MV-4-11 (cell line): ENCODE data around the gene RBMXL2.

Experiments
- DNase-seq: peaks from one replicate; lab custom pipeline; 2025; lab: John Stamatoyannopoulos, UW

The RBMXL2 gene

DNA sequence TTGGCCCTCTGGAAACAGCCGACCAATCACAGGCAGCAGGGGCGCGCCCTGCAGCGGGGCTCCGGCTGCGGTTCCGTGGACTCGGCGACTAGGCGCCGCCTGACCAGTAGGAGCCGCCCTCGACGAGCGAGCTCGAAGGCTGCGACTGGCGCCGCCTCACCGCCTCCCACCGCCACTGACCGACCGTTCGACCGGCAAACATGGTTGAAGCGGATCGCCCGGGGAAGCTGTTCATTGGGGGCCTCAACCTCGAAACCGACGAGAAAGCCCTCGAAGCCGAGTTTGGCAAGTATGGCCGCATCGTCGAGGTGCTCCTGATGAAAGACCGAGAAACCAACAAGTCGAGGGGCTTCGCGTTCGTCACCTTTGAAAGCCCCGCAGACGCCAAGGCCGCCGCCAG, at the start of gene RBMXL2:
RBMXL2 (plus strand) TSS at position 78 of the 400 bp plus-strand sequence; CDS start at position 201, 123 bp downstream.
- DNase-seq = no peak

DNA sequence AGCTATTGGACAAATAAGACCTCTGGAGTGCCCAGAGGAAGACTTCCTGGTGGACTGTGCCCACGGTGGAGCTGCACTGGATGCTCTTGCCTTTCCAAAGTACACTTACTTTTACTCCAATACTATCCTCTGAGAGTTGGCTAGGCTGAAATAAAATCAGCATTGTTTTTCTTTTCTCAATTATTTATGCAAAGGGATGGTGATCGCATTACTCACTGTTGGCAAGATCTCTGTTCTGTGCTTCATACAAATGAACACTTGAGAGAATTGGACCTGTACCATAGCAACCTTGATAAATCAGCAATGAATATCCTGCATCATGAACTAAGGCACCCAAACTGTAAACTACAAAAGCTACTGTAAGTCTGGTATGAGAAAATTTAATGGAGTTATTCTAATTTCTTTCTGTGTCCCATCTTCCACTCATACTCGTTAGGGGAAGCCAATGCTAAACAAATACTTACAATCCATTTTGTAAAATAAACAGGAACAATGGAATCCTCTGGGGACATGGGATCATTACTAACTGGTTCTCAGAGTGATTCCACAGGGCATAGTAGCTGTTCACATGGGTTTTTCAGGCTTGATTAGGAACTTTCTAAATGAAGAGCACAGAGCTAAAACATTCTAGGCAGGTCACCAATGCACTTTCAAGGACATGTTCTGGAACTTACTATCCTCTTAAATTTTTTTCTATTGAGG, 42.2 kb upstream of the RBMXL2 start:
- DNase-seq = no peak

DNA sequence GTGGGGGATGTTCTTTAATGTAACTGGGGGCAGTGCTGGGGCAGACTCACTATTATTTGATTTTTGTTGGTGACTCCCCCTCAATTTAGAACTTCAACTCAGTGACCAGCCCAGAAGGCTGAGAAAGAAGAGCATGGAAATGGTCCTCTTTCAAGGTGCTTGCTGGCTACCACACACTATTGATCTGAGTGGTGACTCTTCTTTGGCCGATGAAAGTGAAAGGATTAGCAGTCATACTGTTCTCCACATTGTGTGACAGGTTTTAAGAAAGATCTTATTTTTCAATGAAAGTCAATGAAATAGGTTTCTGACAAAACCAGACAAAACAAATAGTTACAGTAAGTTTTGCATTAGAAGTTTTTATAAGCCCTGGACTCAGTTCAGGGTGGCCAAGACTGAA, 38.6 kb upstream of the RBMXL2 start:
- DNase-seq = no peak

DNA sequence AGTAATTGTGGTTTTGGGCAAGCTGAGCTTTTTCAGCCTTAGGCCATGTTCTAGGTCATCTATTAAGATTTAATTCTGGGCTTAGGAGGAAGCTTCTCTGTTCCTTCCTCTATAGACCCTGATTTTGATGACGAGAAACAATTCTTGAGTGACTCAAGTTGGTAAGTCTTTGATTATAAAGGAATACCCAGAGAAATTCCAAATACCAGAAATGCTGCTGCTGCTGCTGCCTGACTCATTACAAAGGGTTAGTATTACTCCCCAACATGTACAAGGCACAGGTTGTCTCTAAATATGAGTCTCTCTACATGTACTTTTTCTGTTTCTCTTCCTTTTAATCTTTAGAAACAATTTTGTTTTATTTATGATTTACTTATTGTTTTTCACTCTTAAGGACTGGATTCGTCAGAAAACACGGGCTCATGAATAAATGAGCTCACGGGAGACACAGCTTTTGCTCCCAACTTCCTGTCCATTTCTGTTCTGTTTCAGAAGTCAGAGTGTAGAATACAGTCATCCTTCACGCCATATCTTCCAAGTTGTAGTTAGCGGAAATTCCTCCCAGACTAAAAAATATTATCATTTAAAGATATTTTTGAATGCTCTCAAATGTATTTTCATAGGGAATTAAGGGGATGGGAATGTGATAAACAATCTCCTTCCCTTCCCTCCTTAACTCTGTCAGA, 31.8 kb upstream of the RBMXL2 start:
- no peak for DNase-seq

DNA sequence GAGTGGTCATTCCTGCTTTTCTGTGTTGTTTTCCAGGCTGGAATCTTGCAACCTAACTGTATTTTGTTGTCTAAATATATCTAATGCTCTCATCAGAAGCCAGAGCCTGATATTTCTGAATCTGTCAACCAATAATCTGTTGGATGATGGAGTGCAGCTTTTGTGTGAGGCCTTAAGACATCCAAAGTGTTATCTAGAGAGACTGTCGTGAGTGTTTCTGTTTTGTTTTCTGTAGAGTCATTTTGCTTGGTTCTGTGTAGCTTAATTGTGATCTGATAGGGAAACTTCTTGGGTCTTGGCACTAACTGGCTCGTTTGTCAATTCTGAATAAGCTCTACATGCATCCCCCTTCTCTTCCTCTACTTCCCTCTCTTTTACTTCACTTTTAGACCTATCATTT, 31.2 kb upstream of the RBMXL2 start:
- no peak for DNase-seq

DNA sequence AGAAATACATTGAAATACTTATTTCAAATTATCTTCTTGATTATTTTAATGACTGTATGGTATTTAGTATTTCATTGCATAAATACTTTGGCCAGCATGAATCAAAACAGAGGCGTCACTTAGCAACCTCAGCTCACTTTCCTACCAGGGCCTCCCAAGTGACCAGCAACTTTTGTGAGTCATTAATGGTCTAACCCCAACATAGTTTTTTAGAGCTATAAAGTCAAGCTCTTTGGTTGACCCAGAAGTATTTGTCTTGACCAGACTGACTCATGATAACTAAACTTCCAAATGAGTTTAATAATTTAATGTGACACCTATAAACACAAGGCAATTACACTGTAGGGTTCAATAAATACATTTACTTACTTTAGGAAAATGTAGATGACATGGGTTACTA, 27.9 kb upstream of the RBMXL2 start:
- DNase-seq = no peak

DNA sequence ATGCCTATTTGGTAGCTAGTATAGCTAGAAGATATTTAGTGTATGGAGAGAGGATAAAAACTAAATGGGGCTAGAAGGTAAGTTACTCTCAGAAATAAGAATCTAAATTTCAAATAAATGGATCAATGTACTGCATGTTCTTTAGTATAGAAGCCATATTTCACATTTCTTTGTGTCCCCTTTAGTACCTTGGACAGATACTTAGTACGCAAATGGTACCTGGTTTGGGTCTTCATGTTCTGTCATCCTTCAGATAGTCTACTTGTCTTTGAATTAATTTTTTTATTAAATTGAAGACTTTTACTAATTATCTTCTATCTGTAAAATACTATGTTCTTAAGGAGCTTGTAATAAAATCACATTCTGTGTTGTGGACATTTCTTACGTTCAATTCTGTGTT, 26.3 kb upstream of the RBMXL2 start:
- DNase-seq = no peak

DNA sequence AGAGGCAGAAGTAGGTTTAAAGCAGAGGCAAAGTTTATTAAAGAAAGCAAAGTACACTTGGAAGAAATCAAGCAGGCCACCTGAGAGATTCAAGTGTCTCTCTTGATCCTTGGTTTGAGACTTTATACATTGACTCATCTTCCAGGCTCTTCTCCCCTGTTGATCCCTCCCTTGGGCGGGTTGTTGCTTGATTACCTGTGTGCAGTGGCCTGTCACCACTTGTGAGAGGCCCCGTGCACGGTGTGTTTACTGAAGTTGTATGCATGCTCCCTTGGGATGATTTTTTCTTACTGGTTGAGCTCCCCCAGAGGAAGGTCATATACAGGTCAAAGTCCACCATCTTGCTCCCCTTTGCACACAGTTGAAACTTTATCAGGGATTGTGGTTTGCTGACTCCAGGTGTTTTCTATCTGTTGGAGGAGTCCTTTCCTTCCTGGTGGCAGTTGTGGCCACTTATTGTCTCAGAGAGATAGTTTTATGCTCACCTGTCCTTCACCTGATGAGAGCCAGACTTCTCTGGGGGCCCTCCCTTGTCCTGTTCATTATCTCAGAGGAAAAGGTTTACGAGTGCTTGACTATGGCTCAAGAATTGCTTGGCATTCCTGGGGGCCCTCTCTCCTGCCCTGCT, 16.3 kb upstream of the RBMXL2 start:
- no peak for DNase-seq

DNA sequence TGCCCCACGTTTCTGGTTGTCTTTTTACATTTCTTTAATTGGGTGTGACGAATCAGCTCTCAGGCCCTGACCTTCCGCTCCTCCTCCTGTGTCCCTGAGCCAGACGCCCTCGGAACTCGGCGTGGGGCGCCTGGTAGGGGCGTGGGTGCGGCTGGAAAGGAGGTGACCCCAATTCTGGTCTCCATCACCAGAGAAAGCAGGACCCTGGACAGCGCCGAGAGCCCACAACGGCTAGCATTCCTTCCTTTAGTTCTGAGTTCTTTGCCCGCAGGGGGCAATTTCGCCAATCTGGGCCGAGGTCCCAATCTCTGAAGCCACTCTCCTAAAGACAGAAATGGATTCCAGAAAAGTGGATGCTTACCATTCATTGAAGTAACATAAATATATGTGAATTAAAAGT, 11.7 kb upstream of the RBMXL2 start:
- DNase-seq = no peak

DNA sequence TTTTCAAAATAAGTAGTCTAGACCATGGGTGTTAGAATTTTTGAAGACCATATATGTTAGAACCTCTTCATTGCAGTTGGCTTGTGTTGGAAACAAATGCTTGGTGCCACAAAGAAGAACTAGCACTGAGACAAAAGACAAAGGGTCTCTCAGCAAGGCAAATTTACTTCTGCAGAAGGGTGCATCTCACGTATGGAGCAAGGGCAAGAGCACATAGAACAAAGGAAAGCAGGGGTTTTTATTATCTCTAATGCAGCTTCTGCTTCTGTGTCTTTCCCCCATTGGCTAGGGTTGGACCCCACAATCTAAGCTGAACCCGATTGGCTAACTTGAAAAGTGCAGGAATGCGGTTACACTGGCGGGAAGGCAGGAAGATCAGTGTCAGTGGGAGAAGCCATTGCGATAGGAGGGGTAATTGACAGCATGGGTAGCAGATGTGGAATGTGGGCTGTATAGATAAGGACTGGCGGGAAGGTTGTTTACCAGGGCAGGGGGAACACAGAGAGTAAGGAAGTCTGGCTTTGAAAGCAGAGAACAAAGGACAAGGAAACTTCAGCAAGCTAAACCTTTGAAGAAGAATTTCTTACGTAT, 9.2 kb upstream of the RBMXL2 start:
- DNase-seq = no peak

DNA sequence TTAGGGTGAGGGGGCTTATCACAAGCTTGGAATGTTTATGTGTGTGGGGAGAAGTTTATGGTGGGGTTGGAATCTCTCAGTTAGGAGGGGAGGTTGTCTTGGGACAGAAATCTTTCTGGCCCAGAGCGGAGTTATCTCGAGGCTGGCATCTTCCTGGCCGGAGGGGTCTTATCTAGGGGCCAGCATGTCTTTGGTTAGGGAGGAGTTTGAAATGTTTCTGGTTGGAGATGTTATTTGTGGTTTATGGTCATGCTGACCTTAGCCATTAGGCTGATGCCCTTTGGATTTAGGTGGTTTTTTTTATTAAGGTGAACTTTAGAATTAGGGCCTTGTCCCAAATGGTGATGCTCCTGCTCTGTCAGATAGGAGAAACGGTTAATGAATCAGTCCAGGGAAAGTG, 7.9 kb upstream of the RBMXL2 start:
- no peak for DNase-seq

DNA sequence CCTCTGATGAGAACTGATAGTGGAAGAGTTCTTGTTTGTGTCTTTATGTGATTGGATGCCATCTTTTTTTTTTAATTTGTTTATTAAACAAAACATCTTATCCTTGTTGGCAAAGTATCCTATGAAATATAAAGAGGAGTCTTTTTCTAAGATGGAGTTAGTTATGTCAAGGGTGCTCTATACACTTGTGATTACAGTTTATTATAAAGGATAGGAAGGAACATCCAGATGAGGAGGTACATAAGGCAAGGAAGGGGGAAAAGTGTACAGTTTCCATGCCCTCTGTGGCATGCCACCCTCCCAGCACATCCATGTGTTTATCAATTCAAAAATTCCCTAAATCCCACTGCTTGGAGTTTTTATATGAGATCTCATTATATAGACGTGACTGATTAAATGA, 7.4 kb upstream of the RBMXL2 start:
- DNase-seq = no peak

DNA sequence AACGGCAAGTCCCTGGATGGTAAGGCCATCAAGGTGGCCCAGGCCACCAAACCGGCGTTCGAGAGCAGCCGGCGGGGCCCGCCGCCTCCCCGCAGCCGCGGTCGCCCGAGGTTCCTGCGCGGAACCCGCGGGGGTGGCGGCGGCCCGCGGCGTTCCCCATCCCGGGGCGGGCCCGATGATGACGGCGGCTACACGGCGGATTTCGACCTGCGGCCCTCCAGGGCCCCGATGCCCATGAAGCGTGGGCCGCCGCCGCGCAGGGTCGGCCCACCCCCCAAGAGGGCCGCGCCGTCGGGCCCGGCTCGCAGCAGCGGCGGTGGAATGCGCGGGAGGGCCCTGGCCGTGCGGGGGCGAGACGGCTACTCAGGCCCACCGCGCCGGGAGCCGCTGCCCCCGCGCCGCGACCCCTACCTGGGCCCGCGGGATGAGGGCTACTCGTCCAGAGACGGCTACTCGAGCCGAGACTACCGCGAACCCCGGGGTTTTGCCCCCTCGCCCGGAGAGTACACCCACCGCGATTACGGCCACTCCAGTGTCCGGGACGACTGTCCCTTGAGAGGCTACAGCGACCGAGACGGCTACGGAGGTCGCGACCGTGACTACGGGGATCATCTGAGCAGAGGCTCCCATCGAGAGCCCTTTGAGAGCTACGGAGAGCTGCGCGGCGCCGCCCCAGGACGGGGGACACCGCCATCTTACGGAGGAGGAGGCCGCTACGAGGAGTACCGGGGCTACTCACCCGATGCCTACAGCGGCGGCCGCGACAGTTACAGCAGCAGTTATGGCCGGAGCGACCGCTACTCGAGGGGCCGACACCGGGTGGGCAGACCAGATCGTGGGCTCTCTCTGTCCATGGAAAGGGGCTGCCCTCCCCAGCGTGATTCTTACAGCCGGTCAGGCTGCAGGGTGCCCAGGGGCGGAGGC, 792 bp downstream of the RBMXL2 start:
- DNase-seq = no peak

DNA sequence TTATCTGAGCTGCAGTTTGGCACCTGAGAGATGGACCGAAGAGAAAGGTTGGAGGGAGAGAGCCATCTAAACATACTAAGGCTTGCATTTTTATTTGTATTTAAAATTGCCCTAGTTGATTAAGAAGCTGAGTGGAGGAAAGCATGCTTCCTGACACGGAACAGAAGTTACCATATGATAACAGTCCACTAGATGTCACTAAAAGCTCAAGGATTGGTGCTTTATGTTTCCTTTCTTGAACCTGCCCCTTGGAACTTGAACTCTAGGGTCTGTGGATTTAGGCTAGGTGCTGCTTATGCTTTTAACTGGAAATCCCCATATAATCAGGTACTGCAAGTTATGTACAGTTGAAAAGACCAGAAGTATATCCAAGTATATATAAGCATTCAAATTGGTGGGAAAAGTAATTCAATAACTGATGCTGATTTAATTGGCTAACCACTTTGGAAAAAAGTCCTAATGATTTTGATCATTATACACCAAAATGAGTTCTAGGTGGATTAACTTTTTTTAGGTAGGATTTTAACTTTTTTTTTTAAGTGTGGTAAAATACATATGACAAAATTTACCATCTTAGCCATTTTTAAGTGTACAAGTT, 9.5 kb downstream of the RBMXL2 start:
- peak; percentile 17 for DNase-seq

DNA sequence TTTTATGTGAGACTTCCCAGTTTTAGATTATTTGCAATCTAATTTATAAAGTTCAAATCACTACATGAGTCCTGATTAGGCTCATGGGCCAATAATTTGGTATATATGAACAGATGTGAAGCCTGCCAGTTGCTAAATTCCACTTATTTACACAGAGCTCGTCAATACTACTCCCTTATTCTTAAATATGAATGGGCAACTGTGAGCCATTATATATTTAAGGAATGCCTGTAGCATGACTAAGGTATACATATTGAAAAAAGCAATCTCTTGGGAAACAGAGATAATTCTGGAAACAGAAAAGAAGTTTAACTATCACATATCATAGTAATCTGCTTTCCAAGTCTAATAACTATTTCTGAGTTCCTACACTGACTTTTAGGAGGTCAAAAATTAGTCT, 27.0 kb downstream of the RBMXL2 start:
- DNase-seq = no peak

DNA sequence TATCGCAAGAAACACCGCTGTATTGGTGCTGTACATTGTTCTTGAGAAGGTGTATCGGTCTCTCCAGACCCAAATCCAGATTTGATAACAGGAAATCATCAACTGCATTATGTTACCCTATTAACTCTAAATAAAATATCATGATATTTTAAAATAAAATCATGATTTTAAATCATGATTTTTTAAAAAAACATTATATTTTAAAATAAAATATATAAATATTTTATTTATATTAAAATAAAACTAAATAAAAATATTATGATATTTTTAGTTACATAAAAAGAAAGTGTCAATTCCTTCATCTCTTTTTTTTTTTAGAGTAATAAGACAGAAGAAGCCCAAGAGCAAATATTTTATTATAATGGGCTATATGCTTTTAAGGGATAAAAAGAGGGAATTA, 27.6 kb downstream of the RBMXL2 start:
- no peak for DNase-seq

DNA sequence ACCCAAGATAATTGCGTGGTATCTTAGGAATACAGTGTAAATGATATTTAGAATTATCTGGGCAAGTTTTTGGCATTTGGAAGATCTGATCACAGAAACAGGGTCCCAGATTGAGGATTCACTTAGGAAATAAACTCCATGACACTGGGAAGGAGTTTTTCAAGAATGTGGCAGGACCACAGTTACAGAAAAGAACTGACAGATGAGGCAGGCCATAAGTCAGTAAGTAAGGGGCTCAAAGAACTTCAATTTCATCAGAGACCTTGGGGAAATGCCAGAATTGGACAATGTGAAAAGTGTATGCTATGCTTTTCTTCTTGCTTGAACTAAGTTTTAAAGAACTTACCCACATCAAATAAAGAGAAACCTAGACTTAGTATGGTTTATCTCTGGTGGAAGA, 49.3 kb downstream of the RBMXL2 start:
- DNase-seq = no peak
